ENCODE results near the gene UBAP2L. TPM values are rescaled to one million over a fixed set of nuclear protein-coding genes. Genes with fewer than 3 reads are reported as not detected.

Gene UBAP2L
- total and polyA plus RNA-seq, 9 of the 15 experiments (the other 6 are each of a cell fraction or from before 2014, with no cell fraction given), result 75.0 to 245 (median 119) TPM

- intact Hi-C loops (cut with micrococcal nuclease) (no loop called here), in situ Hi-C loops (cut with MboI) (no loop called here)
- H3K36me3 ChIP-seq (ENCODE audit: control insufficient read depth, insufficient read depth, low read length), result peaks cover 93% of the 10 kb centered on the region
- no peaks in the 10 kb centered on the region for H3K9me1 ChIP-seq (ENCODE audit: control insufficient read depth, insufficient read depth, low read length)
- H3K79me2 ChIP-seq (ENCODE audit: control insufficient read depth, insufficient read depth, low read length), result peaks cover 65% of the 10 kb centered on the region
- H3K27ac ChIP-seq (ENCODE audit: extremely low read depth, low read depth, low read length), result no peak overlapping the region
- H3K9me3 ChIP-seq (replicated peaks; ENCODE audit: control insufficient read depth, insufficient read depth, low read depth, low read length), result no peaks in the 10 kb centered on the region
- H4K20me1 ChIP-seq (replicated peaks; ENCODE audit: control insufficient read depth, insufficient read depth, low read length), result peaks cover 6% of the 10 kb centered on the region; the same call in 1 of the 2 replicates
- no TSS peak for BruUV-seq (replicated peaks)
- H3K4me3 ChIP-seq, result no peak overlapping the region
- H3K9ac ChIP-seq (ENCODE audit: insufficient read depth in 1 of 2, low read depth in 2 of 2, low read length in 2 of 2), result no peak overlapping the region
- TF ChIP-seq RBM17 (IDR thresholded peaks at IDR 0.05; ENCODE audit: borderline replicate concordance, low read depth, low read length) (no peak), HDAC8 (tag; IDR thresholded peaks at IDR 0.05) (no peak)
- TF ChIP-seq, protein P1, sequence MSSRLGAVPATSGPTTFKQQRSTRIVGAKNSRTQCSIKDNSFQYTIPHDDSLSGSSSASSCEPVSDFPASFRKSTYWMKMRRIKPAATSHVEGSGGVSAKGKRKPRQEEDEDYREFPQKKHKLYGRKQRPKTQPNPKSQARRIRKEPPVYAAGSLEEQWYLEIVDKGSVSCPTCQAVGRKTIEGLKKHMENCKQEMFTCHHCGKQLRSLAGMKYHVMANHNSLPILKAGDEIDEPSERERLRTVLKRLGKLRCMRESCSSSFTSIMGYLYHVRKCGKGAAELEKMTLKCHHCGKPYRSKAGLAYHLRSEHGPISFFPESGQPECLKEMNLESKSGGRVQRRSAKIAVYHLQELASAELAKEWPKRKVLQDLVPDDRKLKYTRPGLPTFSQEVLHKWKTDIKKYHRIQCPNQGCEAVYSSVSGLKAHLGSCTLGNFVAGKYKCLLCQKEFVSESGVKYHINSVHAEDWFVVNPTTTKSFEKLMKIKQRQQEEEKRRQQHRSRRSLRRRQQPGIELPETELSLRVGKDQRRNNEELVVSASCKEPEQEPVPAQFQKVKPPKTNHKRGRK (tag; IDR thresholded peaks at IDR 0.05), result no peak
- no peaks in the 10 kb centered on the region for H3K4me1 ChIP-seq (replicated peaks in 1 of 2; ENCODE audit: control insufficient read depth in 2 of 2, insufficient read depth in 2 of 2, low read length in 2 of 2)
- no peak overlapping the region for H3K4me2 ChIP-seq (ENCODE audit: insufficient read depth, low read length)
- ChIA-PET POLR2A (no interaction called here), CTCF (ENCODE audit: low intra/inter-chr PET ratio) (interaction anchor here (0.6 kb wide), 1 partner anchor 36 kb away, joined by 3 read pairs; the partner anchor contains the start of gene HAX1)
- ATAC-seq (no peak), FAIRE-seq (no peak), DNase-seq (ENCODE audit: extremely low read depth in 1 of 4, low spot score in 3 of 4) (no peak)
- no peak overlapping the region for H2AFZ ChIP-seq (ENCODE audit: low read depth, low read length)
- 85% methylated on average over 4 of the region's 4 CpGs for WGBS (ENCODE audit: insufficient coverage, low coverage, missing lambda C conversion rate)
- H3K27me3 ChIP-seq (ENCODE audit: control insufficient read depth in 2 of 2, insufficient read depth in 2 of 2, low read length in 2 of 2), result no peaks in the 10 kb centered on the region
These were observed 16.1 kb downstream of the UBAP2L start for GRCh38 chr1:154236855-154237254.

DNA sequence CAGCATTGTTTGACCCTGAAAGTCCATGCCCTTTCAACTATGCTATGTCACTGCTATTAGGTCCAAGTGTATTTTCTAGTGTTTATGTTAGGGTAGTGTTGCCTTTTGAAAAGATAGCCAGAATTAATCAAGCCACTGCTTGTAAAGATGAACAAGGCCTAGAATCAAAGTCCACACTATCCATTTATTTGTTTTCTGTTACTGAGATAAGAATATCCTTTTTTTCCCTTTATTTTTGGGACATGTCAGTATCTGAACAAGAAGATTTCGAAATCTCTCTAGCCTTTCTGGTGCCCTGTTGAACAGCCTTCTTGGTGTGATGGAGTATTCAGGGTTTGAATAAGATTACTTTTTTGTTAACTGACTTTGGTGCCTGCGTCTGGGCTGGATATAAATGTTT lies 16.7 kb downstream of the UBAP2L start:
- no peak for DNase-seq (ENCODE audit: extremely low read depth in 1 of 4, low spot score in 3 of 4)
- in situ Hi-C loops (cut with MboI) (no loop called here), intact Hi-C loops (cut with micrococcal nuclease) (no loop called here)
- no peak overlapping the region for H2AFZ ChIP-seq (ENCODE audit: low read depth, low read length)
- WGBS (ENCODE audit: insufficient coverage, low coverage, missing lambda C conversion rate), result 100% methylated on average over 2 of the region's 2 CpGs
- peaks cover 6% of the 10 kb centered on the region; the same call in 1 of the 2 replicates for H4K20me1 ChIP-seq (replicated peaks; ENCODE audit: control insufficient read depth, insufficient read depth, low read length)
- no TSS peak for BruUV-seq (replicated peaks)
- ATAC-seq, result no peak
- no peaks in the 10 kb centered on the region for H3K9me3 ChIP-seq (replicated peaks; ENCODE audit: control insufficient read depth, insufficient read depth, low read depth, low read length)
- H3K36me3 ChIP-seq (ENCODE audit: control insufficient read depth, insufficient read depth, low read length), result peaks cover 93% of the 10 kb centered on the region
- ChIA-PET POLR2A (interaction anchor here (0.7 to 1.4 kb wide), 4 partner anchors 8 to 444 kb away, joined by 3 read pairs; partner anchors contain the start of gene UBAP2L), CTCF (ENCODE audit: low intra/inter-chr PET ratio) (no interaction called here)
- TF ChIP-seq FOXA3 (CRISPR knock-in tag; conservative IDR thresholded peaks at IDR 0.05 in 1 of 2, IDR thresholded peaks at IDR 0.05 in 1 of 2), result no peak
- no peak for TF ChIP-seq ZZZ3 (IDR thresholded peaks at IDR 0.05)
- TF ChIP-seq NR4A1 (CRISPR knock-in tag; IDR thresholded peaks at IDR 0.05), result no peak
- no peak for TF ChIP-seq NR4A1 (tag; IDR thresholded peaks at IDR 0.05)
- TF ChIP-seq SRSF1 (IDR thresholded peaks at IDR 0.05; ENCODE audit: low read depth, low read length), result no peak
- no peak for TF ChIP-seq SMARCA5 (IDR thresholded peaks at IDR 0.05)
- no peak for TF ChIP-seq BCL6 (CRISPR knock-in tag; IDR thresholded peaks at IDR 0.05)
- no peak for TF ChIP-seq TFAP4 (CRISPR knock-in tag; IDR thresholded peaks at IDR 0.05; ENCODE audit: borderline replicate concordance)
- no peak for TF ChIP-seq ZNF184 (CRISPR knock-in tag; IDR thresholded peaks at IDR 0.05)
- H3K9ac ChIP-seq (ENCODE audit: insufficient read depth in 1 of 2, low read depth in 2 of 2, low read length in 2 of 2), result no peak overlapping the region
- H3K79me2 ChIP-seq (ENCODE audit: control insufficient read depth, insufficient read depth, low read length), result peaks cover 61% of the 10 kb centered on the region
- no peaks in the 10 kb centered on the region for H3K9me1 ChIP-seq (ENCODE audit: control insufficient read depth, insufficient read depth, low read length)
- no peak for FAIRE-seq
- H3K27me3 ChIP-seq (ENCODE audit: control insufficient read depth in 2 of 2, insufficient read depth in 2 of 2, low read length in 2 of 2), result no peaks in the 10 kb centered on the region
- H3K4me3 ChIP-seq, result no peak overlapping the region
- no peak overlapping the region for H3K4me2 ChIP-seq (ENCODE audit: insufficient read depth, low read length)
- H3K4me1 ChIP-seq (replicated peaks in 1 of 2; ENCODE audit: control insufficient read depth in 2 of 2, insufficient read depth in 2 of 2, low read length in 2 of 2), result no peaks in the 10 kb centered on the region
- H3K27ac ChIP-seq (ENCODE audit: extremely low read depth, low read depth, low read length), result no peak overlapping the region
